CD8-positive, alpha-beta memory T cell (primary cell): Measurements from ENCODE around the gene SMARCE1. TPM values are rescaled to one million over a fixed set of nuclear protein-coding genes. Genes with fewer than 3 reads are reported as not detected.

Experiments
- CTCF ChIA-PET: fragments of 350-600 bp; sonication (Branson Sonifier 250); formaldehyde crosslinking; loops from one replicate; lab custom pipeline; 2021; ENCODE audit warnings: antibody characterized with exemption; lab: Charles Lee
- POLR2A ChIA-PET: fragments of 350-600 bp; sonication (Branson Sonifier 250); formaldehyde crosslinking; loops from one replicate; lab custom pipeline; 2021; ENCODE audit warnings: antibody characterized with exemption; lab: Charles Lee
- DNase-seq, 5 donors: peaks; one replicate each; pipeline versions ENCODE4 v3.0.0 to v3.0.0-alpha.2; 2020 to 2022; ENCODE audit warnings: mixed read lengths in 1 of 5
- H3K27ac ChIP-seq: one replicate; pipeline ENCODE4 v1.7.0; 2013; ENCODE audit warnings: low read depth, mild to moderate bottlenecking, low read length, moderate library complexity
- H3K27me3 ChIP-seq: 2 replicates; pipeline ENCODE4 v1.7.0; 2013; ENCODE audit warnings: low read length, mild to moderate bottlenecking; ENCODE audit not compliant: insufficient read depth, poor library complexity, severe bottlenecking
- H3K36me3 ChIP-seq: 2 replicates; pipeline ENCODE4 v1.7.0; 2013; ENCODE audit warnings: mild to moderate bottlenecking, low read length, moderate library complexity; ENCODE audit not compliant: insufficient read depth
- H3K4me1 ChIP-seq: 2 replicates; pipeline ENCODE4 v1.7.0; 2013; ENCODE audit warnings: mild to moderate bottlenecking, low read length, moderate library complexity; ENCODE audit not compliant: insufficient read depth
- H3K4me3 ChIP-seq: 2 replicates; pipeline ENCODE4 v1.7.0; 2013; ENCODE audit warnings: mild to moderate bottlenecking, low read length
- H3K9me3 ChIP-seq: 2 replicates; pipeline ENCODE4 v1.7.0; 2013; ENCODE audit warnings: mild to moderate bottlenecking, low read length
- H3K27ac Mint-ChIP-seq, 8 donors: one replicate each; pipeline ENCODE4 v1.8.0; 2020 to 2021; ENCODE audit warnings: mixed read lengths in 8 of 8, mild to moderate bottlenecking in 6 of 8, inconsistent platforms in 3 of 8, moderate library complexity in 3 of 8
- H3K27me3 Mint-ChIP-seq, 2 donors: one replicate each; pipeline ENCODE4 v1.8.0; 2020 to 2021; ENCODE audit warnings: mixed read lengths in 2 of 2, mild to moderate bottlenecking in 1 of 2, moderate library complexity in 1 of 2
- H3K36me3 Mint-ChIP-seq, 3 donors: one replicate each; pipeline ENCODE4 v1.8.0; 2020 to 2021; ENCODE audit warnings: mixed read lengths in 3 of 3, inconsistent platforms in 1 of 3, mild to moderate bottlenecking in 1 of 3
- H3K4me1 Mint-ChIP-seq, 3 donors: one replicate each; pipeline ENCODE4 v1.8.0; 2020 to 2021; ENCODE audit warnings: mixed read lengths in 3 of 3, inconsistent platforms in 1 of 3, mild to moderate bottlenecking in 1 of 3
- H3K4me3 Mint-ChIP-seq, 7 donors: one replicate each; pipeline ENCODE4 v1.8.0; 2020 to 2021; ENCODE audit warnings: mixed read lengths in 7 of 7, mild to moderate bottlenecking in 6 of 7, moderate library complexity in 4 of 7, inconsistent platforms in 2 of 7
- H3K9me3 Mint-ChIP-seq, 5 donors: one replicate each; pipeline ENCODE4 v1.8.0; 2020 to 2022; ENCODE audit warnings: mixed read lengths in 5 of 5, mild to moderate bottlenecking in 3 of 5, moderate library complexity in 2 of 5, inconsistent platforms in 1 of 5
- polyA plus RNA-seq: library from polyadenylated mRNA; unstranded; fragments of 300-500 nt; fragmentation: Illumina TruSeq; gene quantifications from one replicate; pipeline ENCODE4 v1.2.3, GENCODE V29; 2021
- total RNA-seq, 2 experiments: library from RNA; stranded (reverse); gene quantifications; one replicate each; pipeline ENCODE4 v1.2.3, GENCODE V29; 2021

The SMARCE1 gene
- total and polyA plus RNA-seq, 3 experiments from 2014 or later: 101 to 216 (median 108) TPM

GRCh38 chr17:40608061-40608581, 39.5 kb downstream of the SMARCE1 start:
- H3K27me3 ChIP-seq: no peaks in the 10 kb centered on the region
- ChIA-PET POLR2A (interaction anchor here (0.7 to 1.3 kb wide), 2 partner anchors 40 to 47 kb away, joined by 3 to 6 read pairs; partner anchors contain the start of gene SMARCE1), CTCF (interaction anchor here (1.1 to 1.5 kb wide), 5 partner anchors 11 to 75 kb away, joined by 3 to 8 read pairs (median 3); no protein-coding TSS in a partner anchor)
- Mint-ChIP-seq H3K4me3 (peak overlapping the region; percentile 68 to 87 (median 81)), H3K9me3 (no peaks in the 10 kb centered on the region), H3K27ac (peak overlapping the region; percentile 97 to 100 (median 100)), H3K27me3 (peaks cover 0 to 2% of the 10 kb centered on the region in 2 donors), H3K36me3 (no peaks in the 10 kb centered on the region), H3K4me1 (peaks cover 78 to 99% (median 99%) of the 10 kb centered on the region in 3 donors)
- DNase-seq: peak in 4 of 5 donors; percentile 27 to 88 (median 80)
- H3K4me3 ChIP-seq: peak overlapping the region; percentile 48
- H3K9me3 ChIP-seq: no peaks in the 10 kb centered on the region
- no peaks in the 10 kb centered on the region for H3K36me3 ChIP-seq
- H3K27ac ChIP-seq: peak overlapping the region; percentile 95
- H3K4me1 ChIP-seq: peaks cover 99% of the 10 kb centered on the region

- Histone ChIP-seq H3K4me3 (peak overlapping the region; percentile 48), H3K27ac (peak overlapping the region; percentile 95), H3K4me1 (peaks cover 99% of the 10 kb centered on the region), H3K27me3 (no peaks in the 10 kb centered on the region), H3K9me3 (no peaks in the 10 kb centered on the region), H3K36me3 (no peaks in the 10 kb centered on the region)
- ChIA-PET POLR2A (interaction anchor here (0.7 to 1.3 kb wide), 3 partner anchors 8 to 47 kb away, joined by 3 to 6 read pairs (median 4); partner anchors contain the start of gene SMARCE1), CTCF (interaction anchor here (1.1 to 1.5 kb wide), 5 partner anchors 12 to 74 kb away, joined by 3 to 8 read pairs (median 3); no protein-coding TSS in a partner anchor)
- Mint-ChIP-seq H3K4me1 (peaks cover 78 to 99% (median 99%) of the 10 kb centered on the region in 3 donors), H3K4me3 (peak overlapping the region; percentile 68 to 87 (median 81)), H3K36me3 (no peaks in the 10 kb centered on the region), H3K9me3 (no peaks in the 10 kb centered on the region), H3K27ac (peak overlapping the region; percentile 97 to 100 (median 100)), H3K27me3 (peaks cover 0 to 4% of the 10 kb centered on the region in 2 donors)
- peak in 4 of 5 donors; percentile 32 to 81 (median 70) for DNase-seq
These were observed 40.0 kb downstream of the SMARCE1 start for GRCh38 chr17:40607641-40608040.

GRCh38 chr17:40606548-40607353, 40.9 kb downstream of the SMARCE1 start:
- Histone ChIP-seq H3K9me3 (no peaks in the 10 kb centered on the region), H3K27ac (peak overlapping the region; percentile 95), H3K27me3 (no peaks in the 10 kb centered on the region), H3K36me3 (no peaks in the 10 kb centered on the region), H3K4me3 (peak overlapping the region; percentile 1), H3K4me1 (peaks cover 100% of the 10 kb centered on the region)
- Mint-ChIP-seq H3K27ac (peak overlapping the region; percentile 97 to 100 (median 100)), H3K27me3 (peaks cover 0 to 4% of the 10 kb centered on the region in 2 donors), H3K36me3 (no peaks in the 10 kb centered on the region), H3K4me1 (peaks cover 78 to 99% (median 99%) of the 10 kb centered on the region in 3 donors), H3K4me3 (peak overlapping the region in 5 of 7 donors; percentile 74 to 87 (median 81)), H3K9me3 (no peaks in the 10 kb centered on the region)
- POLR2A ChIA-PET: interaction anchor here (0.9 to 1.3 kb wide), 2 partner anchors 9 to 46 kb away, joined by 4 to 6 read pairs; no protein-coding TSS in a partner anchor
- DNase-seq: no peak
- CTCF ChIA-PET: interaction anchor here (1.3 to 5.0 kb wide), 4 partner anchors 14 to 73 kb away, joined by 3 to 42 read pairs (median 6); partner anchors contain the start of gene CCR7

GRCh38 chr17:40605306-40605705, 42.3 kb downstream of the SMARCE1 start:
- H3K36me3 Mint-ChIP-seq: no peaks in the 10 kb centered on the region
- H3K4me1 ChIP-seq: peaks cover 100% of the 10 kb centered on the region
- no peak overlapping the region for H3K27ac ChIP-seq
- peaks cover 85 to 99% (median 99%) of the 10 kb centered on the region in 3 donors for H3K4me1 Mint-ChIP-seq
- CTCF ChIA-PET: interaction anchor here (0.7 to 5.0 kb wide), 4 partner anchors 10 to 43 kb away, joined by 3 to 42 read pairs (median 4); partner anchors contain the start of gene CCR7
- H3K27ac Mint-ChIP-seq: peak overlapping the region; percentile 94 to 100 (median 97)
- H3K27me3 Mint-ChIP-seq: peaks cover 0 to 4% of the 10 kb centered on the region in 2 donors
- H3K27me3 ChIP-seq: no peaks in the 10 kb centered on the region
- H3K4me3 ChIP-seq: peak overlapping the region; percentile 2
- H3K9me3 ChIP-seq: no peaks in the 10 kb centered on the region
- POLR2A ChIA-PET: interaction anchor here (0.6 to 1.3 kb wide), 3 partner anchors 41 to 49 kb away, joined by 3 to 5 read pairs (median 3); no protein-coding TSS in a partner anchor
- no peaks in the 10 kb centered on the region for H3K9me3 Mint-ChIP-seq
- DNase-seq: peak in 3 of 5 donors; percentile 45 to 80 (median 72)
- peak overlapping the region; percentile 57 to 74 (median 66) for H3K4me3 Mint-ChIP-seq
- H3K36me3 ChIP-seq: no peaks in the 10 kb centered on the region

GRCh38 chr17:40604327-40605080, 43.1 kb downstream of the SMARCE1 start:
- Mint-ChIP-seq H3K27me3 (peaks cover 0 to 4% of the 10 kb centered on the region in 2 donors), H3K4me3 (peak overlapping the region in 6 of 7 donors; percentile 57 to 74 (median 66)), H3K4me1 (peaks cover 84 to 99% (median 99%) of the 10 kb centered on the region in 3 donors), H3K36me3 (no peaks in the 10 kb centered on the region), H3K9me3 (no peaks in the 10 kb centered on the region), H3K27ac (peak overlapping the region; percentile 94 to 100 (median 97))
- Histone ChIP-seq H3K36me3 (no peaks in the 10 kb centered on the region), H3K27ac (no peak overlapping the region), H3K4me3 (peak overlapping the region; percentile 2), H3K9me3 (no peaks in the 10 kb centered on the region), H3K27me3 (no peaks in the 10 kb centered on the region), H3K4me1 (peaks cover 100% of the 10 kb centered on the region)
- ChIA-PET POLR2A (interaction anchor here (1.3 to 1.5 kb wide), 3 partner anchors 8 to 42 kb away, joined by 3 to 5 read pairs (median 3); no protein-coding TSS in a partner anchor), CTCF (interaction anchor here (1.0 to 5.0 kb wide), 6 partner anchors 11 to 1063 kb away, joined by 3 to 42 read pairs (median 4); partner anchors contain the start of gene CCR7)
- no peak for DNase-seq

- Histone ChIP-seq H3K4me1 (peaks cover 100% of the 10 kb centered on the region), H3K27me3 (no peaks in the 10 kb centered on the region), H3K4me3 (peak overlapping the region; percentile 39), H3K36me3 (no peaks in the 10 kb centered on the region), H3K9me3 (no peaks in the 10 kb centered on the region), H3K27ac (peak overlapping the region; percentile 41)
- DNase-seq: peak in 3 of 5 donors; percentile 65 to 91 (median 68)
- Mint-ChIP-seq H3K27me3 (peaks cover 0 to 4% of the 10 kb centered on the region in 2 donors), H3K4me1 (peaks cover 84 to 99% (median 99%) of the 10 kb centered on the region in 3 donors), H3K4me3 (peak overlapping the region; percentile 7 to 83 (median 73)), H3K36me3 (peaks cover 0 to 6% (median 0%) of the 10 kb centered on the region in 3 donors), H3K27ac (peak overlapping the region; percentile 96 to 100 (median 97)), H3K9me3 (no peaks in the 10 kb centered on the region)
- CTCF ChIA-PET: interaction anchor here (0.5 to 5.0 kb wide), 7 partner anchors 13 to 1626 kb away, joined by 3 to 42 read pairs (median 4); partner anchors contain the start of gene CCR7
- POLR2A ChIA-PET: interaction anchor here (0.7 to 2.0 kb wide), 7 partner anchors 9 to 241 kb away, joined by 3 to 12 read pairs (median 3); no protein-coding TSS in a partner anchor
These were observed 44.9 kb downstream of the SMARCE1 start for GRCh38 chr17:40602445-40603443.
